Erythroblast (primary cell): ENCODE results near the gene OMA1.
A peak's percentile ranks its signal among the peaks of the same experiment; 100 is the strongest.
"Not testable (repeated sequence)": the region's sequence is repeated elsewhere in the genome, so short reads cannot be mapped to it uniquely, and the experiment has no call there.

Experiments used
- DNase-seq, 2 experiments: peaks; one replicate each; lab custom pipeline; 2025; lab: John Stamatoyannopoulos, UW
- GATA1 ChIP-seq: IDR thresholded peaks from 2 replicates; pipeline ENCODE4 v1.6.1; 2011; ENCODE audit warnings: low read depth, mild to moderate bottlenecking, control low read depth, low read length, moderate library complexity
- POLR2A ChIP-seq: IDR thresholded peaks from 2 replicates; pipeline ENCODE4 v1.6.1; 2011; ENCODE audit warnings: mild to moderate bottlenecking, low read length

Gene OMA1

DNA sequence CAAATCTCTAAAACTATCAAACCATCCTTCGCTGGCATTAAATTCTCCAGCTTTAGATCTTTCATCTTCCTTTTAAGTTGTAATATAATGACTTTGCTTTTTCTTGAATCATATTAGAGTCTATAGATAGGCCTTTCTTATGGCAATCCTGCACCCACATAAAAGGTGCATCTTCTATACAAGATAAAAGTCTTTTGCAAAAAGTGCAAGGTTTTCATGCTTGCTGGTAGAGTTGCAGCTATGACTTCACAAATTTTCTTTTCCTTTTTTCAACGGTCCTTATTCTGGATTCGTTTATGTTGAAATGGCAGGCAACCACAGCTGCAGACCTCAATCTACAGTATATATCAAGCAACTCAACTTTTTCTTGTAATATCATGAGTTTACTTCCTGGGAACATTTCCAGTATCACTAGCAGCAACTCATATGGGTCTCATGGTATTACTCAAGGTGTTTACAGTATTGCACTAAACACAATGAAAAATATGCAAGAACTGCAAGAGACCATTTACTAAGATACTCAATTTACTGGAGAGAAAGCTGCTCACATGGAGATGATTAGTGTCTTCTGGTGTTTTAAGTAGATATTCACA lies 22.1 kb downstream of the OMA1 start:
- DNase-seq = no peak
- TF ChIP-seq POLR2A (no peak), GATA1 (no peak)

DNA sequence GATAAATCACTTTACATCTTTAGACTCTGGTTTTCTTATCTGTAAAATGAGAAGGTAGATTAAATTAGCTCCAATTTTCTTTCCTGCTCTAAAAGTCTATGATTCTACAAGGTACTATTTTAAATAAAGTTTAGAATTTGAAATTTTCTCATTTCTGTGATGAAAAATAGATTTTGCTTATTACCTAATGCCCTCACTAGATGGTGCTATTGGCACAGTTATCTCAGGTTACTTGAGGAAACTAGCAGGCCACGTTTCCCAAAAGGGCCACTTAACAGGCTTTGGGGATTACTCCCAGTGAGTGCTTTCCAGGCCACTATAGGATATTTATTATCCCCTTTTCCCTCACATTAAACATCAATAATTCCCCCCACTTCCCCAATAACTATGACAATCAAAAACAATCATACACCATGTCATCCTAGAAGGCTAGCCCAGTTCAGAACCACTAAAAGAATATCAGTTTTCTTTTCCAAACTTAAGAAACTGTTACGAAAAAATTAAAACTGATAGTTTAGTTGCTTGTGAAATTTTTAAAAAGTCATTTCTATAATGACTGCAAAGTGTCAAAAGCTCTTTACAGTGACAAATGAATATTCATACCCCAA lies 30.6 kb downstream of the OMA1 start:
- TF ChIP-seq GATA1 (no peak), POLR2A (no peak)
- peak; percentile 75 to 83 for DNase-seq

DNA sequence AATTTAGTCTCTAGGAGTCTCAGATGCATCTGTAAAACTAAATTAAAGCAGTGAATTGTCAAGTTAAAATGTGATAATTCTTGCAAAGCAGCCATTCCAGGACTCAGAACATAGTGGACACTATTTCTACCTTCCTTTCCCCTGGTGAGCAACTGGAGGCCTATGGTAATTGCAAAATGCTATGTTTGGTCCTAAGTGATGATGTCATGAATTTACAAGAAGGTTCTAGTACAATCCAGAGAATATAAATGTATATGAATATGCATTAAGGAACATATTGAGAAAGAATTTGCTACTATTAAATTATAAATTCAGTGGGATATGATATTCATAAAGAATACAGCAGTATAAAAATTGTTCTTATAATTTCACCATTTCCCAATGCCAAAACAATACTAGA lies 32.6 kb downstream of the OMA1 start:
- no peak for DNase-seq
- TF ChIP-seq GATA1 (no peak), POLR2A (no peak)

DNA sequence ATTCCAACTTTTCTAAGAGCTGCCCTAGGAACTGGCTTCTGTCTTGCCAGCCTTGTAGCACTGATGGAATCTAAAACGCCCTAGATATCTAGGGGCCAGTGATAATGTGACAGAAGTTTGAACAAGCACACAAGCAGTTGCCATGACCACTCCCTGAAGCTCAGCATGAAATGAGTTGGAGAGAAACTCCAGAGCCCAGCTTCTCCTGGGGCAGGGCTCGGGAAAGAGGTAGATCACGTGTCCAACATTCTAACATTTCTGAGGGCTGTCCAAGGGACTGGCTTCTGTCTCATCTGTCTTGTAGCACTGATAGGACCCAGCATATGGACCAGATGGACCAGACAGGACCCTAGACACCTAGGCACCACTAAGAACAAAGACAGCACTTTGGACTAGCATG lies 37.9 kb downstream of the OMA1 start:
- DNase-seq = peak in 1 of 2 experiments; percentile 4
- no peak for TF ChIP-seq POLR2A
- TF ChIP-seq GATA1 = no peak

DNA sequence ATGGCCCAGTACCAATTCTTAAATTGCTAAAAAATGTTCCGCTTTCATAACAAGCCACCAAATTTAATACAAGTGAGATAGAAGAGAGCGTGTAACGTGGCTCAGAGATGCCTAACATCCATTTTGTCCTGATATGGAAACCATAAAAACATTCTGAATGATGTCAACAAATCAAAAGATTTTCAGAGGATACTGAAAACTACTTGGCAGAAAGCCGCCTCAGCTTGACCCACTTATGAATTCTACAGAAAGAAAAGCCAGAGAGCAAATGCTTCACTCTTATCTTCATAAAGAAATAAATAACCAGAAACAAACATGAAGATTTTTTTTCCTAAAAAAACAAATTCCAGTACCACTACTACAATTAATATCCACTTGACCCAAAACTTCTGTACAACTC lies 41.2 kb downstream of the OMA1 start:
- no peak for DNase-seq
- no peak for TF ChIP-seq GATA1
- no peak for TF ChIP-seq POLR2A

DNA sequence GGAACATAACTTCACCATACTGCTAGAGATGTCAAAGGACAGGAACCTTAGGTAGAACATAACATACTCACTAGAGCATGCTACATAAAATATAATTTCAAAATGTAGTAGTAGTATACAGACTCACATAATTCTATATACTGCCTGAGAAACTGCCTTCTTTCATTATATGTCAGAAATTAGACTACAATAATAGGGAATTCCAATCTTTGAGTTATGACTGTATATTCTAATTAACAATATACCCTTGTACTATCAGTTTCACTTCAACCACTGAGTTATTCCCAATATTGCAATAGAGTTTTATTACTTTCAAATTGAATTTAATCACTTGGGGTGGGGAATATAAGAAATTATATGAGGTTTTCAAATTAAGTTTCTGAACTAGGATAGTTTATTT lies 44.0 kb downstream of the OMA1 start:
- no peak for DNase-seq
- TF ChIP-seq GATA1 = no peak

DNA sequence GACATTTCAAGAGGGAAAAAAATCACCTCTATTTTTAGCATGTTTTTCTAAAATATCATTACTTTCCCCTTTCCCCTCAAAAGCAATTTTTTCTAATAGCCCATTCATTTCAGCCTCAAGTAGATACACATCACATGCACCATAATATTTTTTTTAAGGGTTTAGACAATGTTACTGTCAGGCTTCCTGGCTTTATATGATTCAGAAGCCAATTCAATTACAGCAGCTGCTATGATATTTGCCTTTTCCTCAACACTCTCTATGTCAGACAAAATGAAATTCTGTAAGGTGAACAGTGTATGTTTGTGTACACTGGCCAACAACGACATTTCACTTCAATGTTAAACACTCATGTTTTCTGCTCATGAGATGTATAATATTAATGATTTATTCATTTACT lies 46.5 kb downstream of the OMA1 start:
- no peak for TF ChIP-seq POLR2A
- no peak for TF ChIP-seq GATA1
- DNase-seq = no peak

DNA sequence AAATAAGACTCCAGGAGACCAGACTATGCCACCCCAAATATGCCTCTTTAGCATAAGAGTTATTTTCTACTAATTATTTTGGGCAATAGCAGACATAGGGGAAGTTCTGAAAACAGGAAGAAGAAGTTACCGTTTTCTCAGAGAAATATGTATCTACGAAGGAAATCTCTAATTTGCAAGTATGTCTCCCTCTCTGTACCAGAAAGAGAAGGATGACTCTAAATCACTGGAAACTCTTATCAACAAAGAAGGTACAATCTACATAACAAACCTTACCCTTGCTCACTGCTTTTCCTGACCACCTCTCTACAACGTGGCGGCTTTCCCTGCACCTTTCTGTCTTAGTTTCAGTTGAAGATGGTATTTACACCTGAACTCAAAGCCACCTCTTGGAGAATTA lies 49.0 kb downstream of the OMA1 start:
- DNase-seq = no peak
- TF ChIP-seq POLR2A (no peak), GATA1 (no peak)

DNA sequence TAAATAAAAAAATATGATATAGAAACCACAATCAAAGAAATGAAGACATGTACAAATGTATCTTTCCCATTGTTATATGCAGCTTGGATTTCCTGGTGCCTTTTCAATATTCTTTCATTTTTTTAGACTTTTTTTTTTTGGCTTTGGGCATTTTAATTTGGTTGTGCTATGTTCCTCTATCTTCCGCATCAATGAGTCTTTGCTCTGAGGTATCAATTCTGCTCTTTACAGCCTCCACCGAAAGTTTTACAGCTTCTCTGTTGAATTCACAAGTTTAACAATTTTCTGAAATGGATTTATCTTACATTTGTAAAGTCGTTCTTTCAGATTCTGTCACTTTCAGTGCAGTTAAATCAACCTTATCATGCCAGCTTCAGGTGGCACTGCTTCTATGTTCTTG lies 50.5 kb downstream of the OMA1 start:
- TF ChIP-seq GATA1 = no peak
- TF ChIP-seq POLR2A = no peak
- no peak for DNase-seq

DNA sequence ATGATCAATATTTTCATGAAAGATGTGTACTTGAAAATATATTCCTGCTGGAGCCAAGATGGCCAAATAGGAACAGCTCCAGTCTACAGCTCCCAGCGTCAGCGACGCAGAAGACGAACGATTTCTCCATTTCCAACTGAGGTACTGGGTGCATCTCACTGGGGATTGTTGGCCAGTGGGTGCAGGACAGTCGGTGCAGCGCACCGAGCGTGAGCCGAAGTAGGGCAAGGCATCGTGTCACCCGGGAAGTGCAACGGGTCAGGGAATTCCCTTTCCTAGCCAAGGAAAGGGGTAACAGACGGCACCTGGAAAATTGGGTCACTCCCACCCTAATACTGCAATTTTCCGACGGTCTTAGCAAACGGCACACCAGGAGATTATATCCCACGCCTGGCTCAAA lies 57.6 kb downstream of the OMA1 start:
- DNase-seq = not testable (repeated sequence)

DNA sequence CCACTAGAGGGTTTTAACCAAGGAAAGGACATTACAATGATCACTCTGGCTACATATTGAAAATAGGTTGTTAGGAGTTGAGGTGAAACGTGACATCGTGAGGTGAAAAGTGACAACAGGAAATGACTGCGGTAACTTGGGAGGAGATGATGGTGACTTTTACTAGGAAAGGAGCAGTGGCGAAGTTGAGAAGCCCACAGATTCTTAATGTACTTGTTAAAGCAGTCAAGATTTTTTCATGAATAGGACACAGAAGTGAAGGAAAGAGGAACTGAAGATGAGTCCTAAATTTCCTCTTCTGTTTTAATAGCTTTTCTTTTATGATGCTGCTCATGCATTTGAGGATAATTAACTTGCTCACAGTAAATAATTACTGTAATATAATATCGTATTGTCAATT lies 59.5 kb downstream of the OMA1 start:
- no peak for DNase-seq
- TF ChIP-seq GATA1 (no peak), POLR2A (no peak)

DNA sequence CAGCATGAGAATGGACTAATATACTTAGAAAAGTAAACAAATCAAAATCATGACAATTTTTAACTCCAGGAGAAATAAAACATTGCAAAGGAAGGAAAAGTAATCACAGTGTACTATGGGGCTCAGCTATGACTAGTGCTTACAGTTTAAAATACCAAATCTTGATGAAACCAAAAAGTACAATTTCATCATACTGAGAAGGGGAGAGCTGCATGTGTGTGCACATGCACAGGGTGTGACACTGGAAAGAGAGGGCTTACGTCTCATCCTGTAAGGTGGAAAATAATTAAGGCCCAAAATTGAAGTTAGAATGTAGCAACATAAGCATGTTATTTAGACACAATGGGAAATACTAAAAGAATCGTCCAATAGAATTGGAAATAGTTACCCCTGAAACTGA lies 64.6 kb downstream of the OMA1 start:
- TF ChIP-seq GATA1 (no peak), POLR2A (no peak)
- no peak for DNase-seq

DNA sequence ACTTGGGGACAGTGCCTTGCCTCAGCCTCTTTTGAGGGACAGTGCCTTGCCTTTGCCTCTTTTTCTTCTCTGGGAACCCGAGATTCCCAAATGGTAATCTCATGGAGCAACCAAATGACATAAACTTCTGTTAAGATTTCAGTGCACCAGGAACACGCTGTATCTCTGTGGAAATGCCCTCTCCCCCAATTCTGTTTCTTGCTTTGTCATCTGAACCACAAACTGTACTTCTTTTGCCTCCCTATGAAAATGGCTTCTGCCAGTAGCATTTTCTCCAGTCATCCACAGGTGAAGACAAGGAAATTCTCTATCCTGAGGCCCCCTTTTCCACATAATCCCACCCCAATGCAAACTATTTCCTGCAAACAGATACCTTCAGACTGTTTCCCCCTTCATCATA lies 66.3 kb downstream of the OMA1 start:
- DNase-seq = no peak
- TF ChIP-seq POLR2A (no peak), GATA1 (no peak)

DNA sequence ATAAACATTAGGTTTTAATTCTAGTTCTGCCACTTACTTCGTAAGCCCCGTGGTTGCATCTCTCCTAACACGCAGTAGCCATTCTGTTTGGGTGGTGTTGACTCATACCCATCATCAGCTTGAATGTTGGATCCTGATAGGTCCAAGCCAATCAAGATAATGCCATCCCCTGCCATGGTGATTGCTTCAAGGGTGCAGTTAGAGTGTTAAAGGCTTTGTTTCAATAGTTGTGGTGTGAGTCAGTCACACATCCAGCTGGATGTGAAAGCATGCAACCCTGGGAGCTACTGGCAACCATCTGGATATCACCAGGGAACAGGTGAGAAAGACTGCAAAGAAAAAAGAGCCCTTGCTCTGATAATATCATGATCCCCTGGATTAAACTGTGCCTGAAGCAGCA lies 69.1 kb downstream of the OMA1 start:
- no peak for TF ChIP-seq POLR2A
- no peak for TF ChIP-seq GATA1
- DNase-seq = no peak

DNA sequence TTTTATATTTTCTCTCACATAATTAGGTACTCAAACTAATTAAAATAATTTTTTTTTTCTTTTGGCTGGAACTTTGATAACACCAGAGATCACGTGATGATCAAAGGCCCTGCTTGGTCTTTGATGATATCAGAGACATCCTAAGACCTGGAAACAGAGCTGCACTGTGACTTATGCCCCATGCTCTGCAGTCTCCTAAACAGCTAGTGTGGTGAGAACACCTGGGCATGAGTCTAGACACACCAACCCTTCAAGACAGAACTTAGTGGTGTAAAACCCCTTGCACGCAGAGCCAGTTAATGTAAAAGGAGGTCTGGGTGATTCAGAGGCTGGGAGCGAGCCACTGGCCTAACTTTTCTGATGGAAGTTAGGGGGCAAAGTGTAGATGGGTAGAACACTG lies 70.3 kb downstream of the OMA1 start:
- DNase-seq = no peak
- TF ChIP-seq GATA1 (no peak), POLR2A (no peak)

DNA sequence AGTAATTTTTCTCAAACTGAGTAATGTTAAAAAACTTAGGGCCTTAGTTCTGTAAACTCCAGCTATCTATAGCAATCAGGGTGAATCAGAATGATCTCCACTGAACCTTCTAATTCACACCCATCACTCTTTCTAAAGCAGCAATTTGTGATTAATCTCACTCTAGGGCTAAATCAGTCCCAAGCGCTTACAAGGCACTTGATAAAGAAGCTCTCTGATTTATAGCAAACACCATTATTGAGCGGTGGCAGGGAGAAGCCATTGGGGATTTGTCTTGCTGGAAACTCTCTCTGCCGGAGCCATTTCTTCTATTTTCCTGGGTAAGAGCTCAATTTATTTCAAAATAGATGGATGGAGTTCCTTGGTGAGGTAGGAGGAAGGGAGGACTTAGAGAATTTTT lies 77.0 kb downstream of the OMA1 start:
- TF ChIP-seq POLR2A (no peak), GATA1 (no peak)

More for the DNA sequence above, 77.0 kb downstream of the OMA1 start:
- DNase-seq = no peak
